ENCODE data around the gene VPS9D1.
"Not testable (repeated sequence)": the region's sequence is repeated elsewhere in the genome, so short reads cannot be mapped to it uniquely, and the experiment has no call there.

VPS9D1 gene

DNA sequence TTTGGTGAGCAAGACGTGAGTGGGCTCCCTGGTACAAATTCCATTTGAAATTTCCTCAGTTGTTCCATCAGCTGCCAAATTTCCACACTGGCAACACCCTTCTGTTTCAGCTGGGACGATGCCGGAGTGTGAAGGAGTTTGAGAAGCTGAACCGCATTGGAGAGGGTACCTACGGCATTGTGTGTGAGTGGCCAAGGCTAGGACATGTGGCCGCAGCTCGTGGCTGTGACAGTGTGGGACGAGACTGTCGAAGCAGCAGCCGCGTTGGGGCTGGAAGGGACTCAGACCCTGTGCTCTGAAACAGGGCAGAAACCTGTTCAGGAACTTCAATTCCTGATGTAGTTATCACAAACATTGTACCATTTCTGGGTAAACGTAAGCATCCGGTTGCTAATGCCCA lies 31.6 kb downstream of the VPS9D1 start:
- no peaks in the 10 kb centered on the region for H3K27me3 ChIP-seq (ENCODE audit: low read depth, low read length)
- peaks cover 0 to 9% of the 10 kb centered on the region in 2 donors for H3K4me1 ChIP-seq (ENCODE audit: control insufficient read depth in 1 of 2, insufficient read depth in 2 of 2, low read length in 2 of 2)
- peaks cover 22 to 35% of the 10 kb centered on the region in 2 donors for H3K36me3 ChIP-seq (ENCODE audit: control insufficient read depth in 1 of 2, insufficient read depth in 2 of 2, low read length in 2 of 2)
- no peaks in the 10 kb centered on the region for H3K9me3 ChIP-seq (ENCODE audit: control insufficient read depth in 1 of 2, low read length in 2 of 2)
- H3K27ac ChIP-seq (ENCODE audit: low read length), result no peak overlapping the region
- no peak overlapping the region for H3K4me3 ChIP-seq (ENCODE audit: low read depth in 1 of 2, low read length in 2 of 2)

DNA sequence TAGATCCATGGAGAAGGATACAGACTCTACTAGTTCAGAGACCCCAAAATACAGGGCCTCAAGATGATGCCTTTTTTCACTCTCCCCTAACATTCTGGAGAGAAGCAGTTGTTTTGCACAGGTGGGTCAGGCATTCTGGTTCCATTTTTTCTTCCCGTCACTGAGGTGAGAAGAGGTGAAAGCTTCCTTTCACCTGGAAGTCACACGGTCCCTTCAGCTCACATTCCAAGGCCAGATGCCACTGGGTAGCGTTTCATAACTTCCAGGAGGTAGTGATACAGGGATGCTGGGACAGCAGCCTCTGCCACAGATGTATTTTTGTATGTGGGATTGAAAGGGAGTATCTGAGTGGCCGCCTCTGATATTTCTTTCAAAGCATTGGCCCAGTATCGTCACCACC lies 32.3 kb downstream of the VPS9D1 start:
- Histone ChIP-seq H3K4me3 (ENCODE audit: low read depth in 1 of 2, low read length in 2 of 2) (no peak overlapping the region), H3K4me1 (ENCODE audit: control insufficient read depth in 1 of 2, insufficient read depth in 2 of 2, low read length in 2 of 2) (peaks cover 0 to 9% of the 10 kb centered on the region in 2 donors), H3K36me3 (ENCODE audit: control insufficient read depth in 1 of 2, insufficient read depth in 2 of 2, low read length in 2 of 2) (peaks cover 19 to 28% of the 10 kb centered on the region in 2 donors), H3K27ac (ENCODE audit: low read length) (no peak overlapping the region), H3K27me3 (ENCODE audit: low read depth, low read length) (no peaks in the 10 kb centered on the region), H3K9me3 (ENCODE audit: control insufficient read depth in 1 of 2, low read length in 2 of 2) (no peaks in the 10 kb centered on the region)

DNA sequence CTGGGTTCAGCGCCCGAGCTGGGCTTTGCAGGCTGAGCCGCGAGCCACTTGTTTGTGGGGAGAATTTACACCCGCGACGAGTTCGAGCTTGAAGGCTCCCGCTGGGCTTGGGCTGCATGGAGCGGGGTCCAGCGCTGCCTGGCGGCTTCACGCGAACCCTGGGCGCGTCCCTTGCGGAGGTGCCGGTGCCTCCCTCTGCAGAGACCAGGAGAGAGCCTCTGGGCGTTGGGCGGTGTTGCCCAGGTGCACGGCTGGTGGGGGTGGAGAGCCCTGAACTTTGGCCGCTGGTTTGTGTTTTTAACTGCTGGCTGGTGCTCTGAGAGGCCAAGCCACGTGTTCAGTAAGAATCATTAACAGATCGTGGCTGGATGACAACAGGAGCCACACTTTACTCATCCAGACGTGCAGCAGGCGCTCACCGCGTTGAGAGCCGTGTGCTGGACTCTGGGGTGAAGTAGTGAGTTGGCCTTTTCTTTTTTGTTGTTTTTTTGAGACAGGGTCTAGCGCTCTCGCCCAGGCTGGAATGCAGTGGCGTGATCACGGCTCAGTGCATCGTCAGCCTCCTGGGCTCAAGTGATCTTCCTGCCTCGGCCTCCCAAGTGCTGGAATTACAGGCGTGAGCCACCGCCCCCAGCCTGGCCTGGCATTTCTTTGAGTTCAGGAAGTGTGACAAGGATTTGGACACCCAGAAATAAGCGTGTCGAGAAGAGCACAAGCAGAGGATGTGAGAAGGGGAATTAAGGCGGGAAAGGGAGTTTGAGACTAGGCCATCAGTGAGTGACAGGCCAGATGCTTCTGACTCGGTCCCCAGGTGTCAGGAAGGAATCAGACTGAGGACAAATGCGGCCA lies 33.4 kb downstream of the VPS9D1 start:
- peak overlapping the region; percentile 39 for H3K27ac ChIP-seq (ENCODE audit: low read length)
- peak overlapping the region; percentile 73 to 84 for H3K4me3 ChIP-seq (ENCODE audit: low read depth in 1 of 2, low read length in 2 of 2)
- H3K27me3 ChIP-seq (ENCODE audit: low read depth, low read length), result no peaks in the 10 kb centered on the region
- H3K36me3 ChIP-seq (ENCODE audit: control insufficient read depth in 1 of 2, insufficient read depth in 2 of 2, low read length in 2 of 2), result peaks cover 15 to 19% of the 10 kb centered on the region in 2 donors
- H3K9me3 ChIP-seq (ENCODE audit: control insufficient read depth in 1 of 2, low read length in 2 of 2), result no peaks in the 10 kb centered on the region
- H3K4me1 ChIP-seq (ENCODE audit: control insufficient read depth in 1 of 2, insufficient read depth in 2 of 2, low read length in 2 of 2), result peaks cover 0 to 9% of the 10 kb centered on the region in 2 donors

DNA sequence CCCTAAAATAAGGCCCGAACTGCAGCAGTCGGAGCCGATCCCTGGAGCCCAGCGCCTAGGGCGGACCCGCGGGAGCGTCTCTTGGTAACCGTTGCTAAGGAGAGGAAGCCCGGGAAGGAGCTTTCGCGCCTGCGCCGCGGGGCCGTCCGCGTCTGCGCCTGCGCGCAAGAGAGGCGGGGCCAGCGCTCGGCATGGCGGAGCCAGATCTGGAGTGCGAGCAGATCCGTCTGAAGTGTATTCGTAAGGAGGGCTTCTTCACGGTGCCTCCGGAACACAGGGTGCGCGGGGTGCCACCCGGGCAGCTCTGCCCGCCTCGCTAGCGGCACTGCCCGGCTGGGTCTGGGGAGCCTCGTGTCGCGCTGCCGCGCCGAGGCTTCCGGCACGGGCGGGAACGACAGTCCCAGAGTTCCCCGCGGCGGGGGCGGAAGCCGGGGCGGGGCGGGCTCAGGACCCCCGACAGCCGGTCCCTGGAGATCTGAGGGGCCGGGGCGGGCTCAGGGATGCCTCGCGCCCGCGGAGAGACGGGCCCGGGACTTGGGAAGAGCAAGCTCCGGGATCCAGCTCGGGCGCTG lies 34.1 kb downstream of the VPS9D1 start, which contains the start of gene CDK10:
Gene CDK10, plus strand, starts transcription at position 170 of the 572 bp plus-strand sequence. Its CDS starts 22 bp downstream, at position 192.
- peaks cover 12 to 14% of the 10 kb centered on the region in 2 donors for H3K36me3 ChIP-seq (ENCODE audit: control insufficient read depth in 1 of 2, insufficient read depth in 2 of 2, low read length in 2 of 2)
- peak within 1 kb of the TSS; percentile 73 to 84 for H3K4me3 ChIP-seq (ENCODE audit: low read depth in 1 of 2, low read length in 2 of 2)
- no peaks in the 10 kb centered on the region for H3K27me3 ChIP-seq (ENCODE audit: low read depth, low read length)
- H3K4me1 ChIP-seq (ENCODE audit: control insufficient read depth in 1 of 2, insufficient read depth in 2 of 2, low read length in 2 of 2), result peaks cover 0 to 9% of the 10 kb centered on the region in 2 donors
- H3K27ac ChIP-seq (ENCODE audit: low read length), result peak within 1 kb of the TSS; percentile 39
- no peaks in the 10 kb centered on the region for H3K9me3 ChIP-seq (ENCODE audit: control insufficient read depth in 1 of 2, low read length in 2 of 2)

DNA sequence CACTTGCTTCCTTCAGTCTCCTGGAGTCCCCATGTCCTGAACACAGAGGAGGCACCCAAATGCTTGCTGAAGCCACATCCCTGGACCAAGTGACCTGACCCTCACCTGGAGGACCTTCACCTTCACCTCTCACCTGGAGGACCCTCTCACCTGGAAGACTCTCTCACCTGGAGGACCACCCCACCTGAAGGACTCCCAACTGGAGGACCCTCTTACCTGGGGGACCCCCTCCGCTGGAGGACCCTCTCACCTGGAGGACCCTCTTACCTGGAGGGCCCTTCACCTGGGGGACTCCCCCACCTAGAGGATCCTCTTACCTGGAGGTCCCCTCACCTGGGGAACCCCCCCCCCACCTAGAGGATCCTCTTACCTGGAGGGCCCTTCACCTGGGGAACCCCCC lies 34.8 kb downstream of the VPS9D1 start:
- Histone ChIP-seq H3K4me1 (ENCODE audit: control insufficient read depth in 1 of 2, insufficient read depth in 2 of 2, low read length in 2 of 2) (peaks cover 0 to 9% of the 10 kb centered on the region in 2 donors), H3K27ac (ENCODE audit: low read length) (no peak overlapping the region), H3K36me3 (ENCODE audit: control insufficient read depth in 1 of 2, insufficient read depth in 2 of 2, low read length in 2 of 2) (peaks cover 5 to 11% of the 10 kb centered on the region in 2 donors), H3K27me3 (ENCODE audit: low read depth, low read length) (no peaks in the 10 kb centered on the region), H3K9me3 (ENCODE audit: control insufficient read depth in 1 of 2, low read length in 2 of 2) (no peaks in the 10 kb centered on the region), H3K4me3 (ENCODE audit: low read depth in 1 of 2, low read length in 2 of 2) (peak overlapping the region in 1 of 2 donors; percentile 84)

DNA sequence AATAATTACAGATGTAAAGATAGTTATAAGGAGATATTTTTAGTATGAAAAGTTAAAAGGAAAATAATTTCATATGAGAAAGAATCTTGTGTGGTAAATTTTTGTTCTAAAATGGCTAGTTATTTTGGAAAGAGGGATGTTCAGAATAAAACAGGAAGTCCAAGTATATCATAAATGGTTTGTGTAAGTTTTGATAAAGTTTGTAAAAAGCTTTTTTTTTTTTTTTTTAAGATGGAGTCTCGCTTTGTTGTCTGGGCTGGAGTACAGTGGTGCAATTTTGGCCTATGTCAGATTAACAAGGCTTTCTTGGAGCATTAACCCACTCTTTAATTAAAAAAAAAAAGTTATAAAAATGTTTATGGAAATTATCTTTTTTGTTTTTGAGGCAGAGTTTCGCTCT lies 42.4 kb downstream of the VPS9D1 start:
- Histone ChIP-seq H3K27ac (ENCODE audit: low read length) (no peak overlapping the region), H3K9me3 (ENCODE audit: control insufficient read depth in 1 of 2, low read length in 2 of 2) (no peaks in the 10 kb centered on the region), H3K4me1 (ENCODE audit: control insufficient read depth in 1 of 2, insufficient read depth in 2 of 2, low read length in 2 of 2) (no peaks in the 10 kb centered on the region), H3K36me3 (ENCODE audit: control insufficient read depth in 1 of 2, insufficient read depth in 2 of 2, low read length in 2 of 2) (no peaks in the 10 kb centered on the region), H3K27me3 (ENCODE audit: low read depth, low read length) (no peaks in the 10 kb centered on the region), H3K4me3 (ENCODE audit: low read depth in 1 of 2, low read length in 2 of 2) (no peak overlapping the region)

DNA sequence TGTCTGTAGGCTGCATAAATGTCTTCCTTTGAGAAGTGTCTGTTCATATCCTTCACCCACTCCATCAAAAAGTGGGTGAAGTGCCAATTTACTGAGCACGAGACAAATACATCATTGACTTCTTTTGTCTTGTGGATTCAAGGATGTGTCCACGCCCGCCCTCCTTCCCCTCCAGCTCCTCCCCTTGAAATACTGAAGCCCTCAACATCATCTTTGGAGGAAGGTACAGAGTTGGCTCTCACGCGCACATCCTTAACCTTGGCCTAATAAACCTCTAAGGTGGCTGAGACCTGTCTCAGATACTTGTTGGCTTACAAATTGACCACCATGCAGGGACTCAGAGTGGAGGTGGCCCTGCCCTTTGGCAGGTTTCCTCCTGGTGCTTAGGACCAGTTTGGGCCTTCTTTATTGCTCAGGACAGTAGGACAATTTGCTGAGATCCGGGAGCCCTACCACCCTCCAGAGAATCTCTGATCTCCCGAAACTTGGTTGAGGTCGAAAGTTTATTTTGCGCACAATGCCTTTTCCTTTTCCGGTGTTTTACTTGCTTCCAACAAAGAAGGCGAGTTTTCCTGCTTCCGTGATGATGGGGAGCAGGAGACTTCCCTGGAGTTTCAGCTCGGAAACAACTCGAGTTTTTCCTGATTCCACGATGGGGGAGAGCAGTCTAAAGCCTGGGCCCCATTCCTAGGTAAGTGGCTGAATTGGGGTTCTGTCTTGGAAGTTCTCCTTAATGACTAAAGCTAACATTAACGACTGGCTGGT lies 48.3 kb downstream of the VPS9D1 start:
- Histone ChIP-seq H3K27ac (ENCODE audit: low read length) (no peak overlapping the region), H3K4me1 (ENCODE audit: control insufficient read depth in 1 of 2, insufficient read depth in 2 of 2, low read length in 2 of 2) (no peaks in the 10 kb centered on the region), H3K9me3 (ENCODE audit: control insufficient read depth in 1 of 2, low read length in 2 of 2) (no peaks in the 10 kb centered on the region), H3K36me3 (ENCODE audit: control insufficient read depth in 1 of 2, insufficient read depth in 2 of 2, low read length in 2 of 2) (no peaks in the 10 kb centered on the region), H3K4me3 (ENCODE audit: low read depth in 1 of 2, low read length in 2 of 2) (no peak overlapping the region), H3K27me3 (ENCODE audit: low read depth, low read length) (no peaks in the 10 kb centered on the region)

DNA sequence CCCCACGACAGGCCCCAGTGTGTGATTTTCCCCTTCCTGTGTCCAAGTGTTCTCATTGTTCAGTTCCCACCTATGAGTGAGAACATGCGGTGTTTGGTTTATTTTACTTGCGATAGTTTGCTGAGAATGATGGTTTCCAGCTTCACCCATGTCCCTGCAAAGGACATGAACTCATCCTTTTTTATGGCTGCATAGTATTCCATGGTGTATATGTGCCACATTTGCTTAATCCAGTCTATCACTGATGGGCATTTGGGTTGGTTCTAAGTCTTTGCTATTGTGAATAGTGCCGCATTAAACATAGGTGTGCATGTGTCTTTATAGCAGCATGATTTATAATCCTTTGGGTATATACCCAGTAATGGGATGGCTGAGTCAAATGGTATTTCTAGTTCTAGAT lies 49.1 kb downstream of the VPS9D1 start:
- not testable (repeated sequence) for H3K27ac ChIP-seq (ENCODE audit: low read length); H3K9me3 ChIP-seq (ENCODE audit: control insufficient read depth in 1 of 2, low read length in 2 of 2)

DNA sequence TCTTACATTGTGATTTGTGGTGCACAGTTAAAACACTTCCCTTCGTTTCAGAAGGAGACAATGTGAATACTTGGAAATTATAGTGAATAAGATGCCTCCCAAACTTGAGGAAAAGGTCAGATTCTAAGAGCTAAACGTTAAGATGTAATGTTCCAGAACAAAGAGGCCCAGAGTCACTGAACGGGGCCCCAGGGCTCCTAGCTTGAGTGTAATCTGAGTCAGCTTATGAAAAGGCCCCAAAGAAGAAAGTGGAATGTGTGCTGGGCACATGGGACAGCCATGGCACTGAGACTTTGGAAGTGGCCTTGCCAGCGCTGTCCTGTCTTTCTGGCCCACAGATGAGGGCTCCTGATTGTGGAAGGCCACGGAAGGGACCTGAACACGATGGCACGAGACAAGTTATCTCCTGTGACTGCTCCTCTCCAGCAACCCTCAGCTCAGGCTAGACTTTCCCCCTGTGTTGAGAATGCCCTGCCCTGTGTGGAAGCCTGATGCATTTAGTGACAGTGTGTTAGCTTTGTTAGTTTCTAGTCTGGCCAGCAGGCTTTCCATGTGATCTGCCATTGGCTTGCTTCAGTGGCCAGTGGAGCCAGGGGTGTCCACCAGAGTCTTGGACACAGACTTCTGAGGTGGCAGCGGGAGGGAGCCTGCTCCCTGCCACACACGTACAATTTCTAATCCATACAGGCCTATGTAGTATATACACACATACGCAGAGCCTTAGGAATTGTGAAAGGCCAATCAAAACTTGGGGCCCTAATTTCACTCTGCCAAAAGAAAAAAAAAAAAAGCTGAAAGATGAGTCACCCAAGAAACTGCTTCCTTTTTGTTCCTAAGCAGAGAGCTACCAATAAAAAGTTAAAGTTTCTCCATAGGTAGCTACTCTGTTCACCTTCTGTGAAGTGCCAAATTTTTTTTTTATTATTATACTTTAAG lies 49.9 kb downstream of the VPS9D1 start:
- H3K4me3 ChIP-seq (ENCODE audit: low read depth in 1 of 2, low read length in 2 of 2), result no peak overlapping the region
- no peak overlapping the region for H3K27ac ChIP-seq (ENCODE audit: low read length)
- no peaks in the 10 kb centered on the region for H3K9me3 ChIP-seq (ENCODE audit: control insufficient read depth in 1 of 2, low read length in 2 of 2)

More for the DNA sequence above, 49.1 kb downstream of the VPS9D1 start:
- H3K27me3 ChIP-seq (ENCODE audit: low read depth, low read length); H3K4me3 ChIP-seq (ENCODE audit: low read depth in 1 of 2, low read length in 2 of 2); H3K4me1 ChIP-seq (ENCODE audit: control insufficient read depth in 1 of 2, insufficient read depth in 2 of 2, low read length in 2 of 2); H3K36me3 ChIP-seq (ENCODE audit: control insufficient read depth in 1 of 2, insufficient read depth in 2 of 2, low read length in 2 of 2): not testable (repeated sequence)

DNA sequence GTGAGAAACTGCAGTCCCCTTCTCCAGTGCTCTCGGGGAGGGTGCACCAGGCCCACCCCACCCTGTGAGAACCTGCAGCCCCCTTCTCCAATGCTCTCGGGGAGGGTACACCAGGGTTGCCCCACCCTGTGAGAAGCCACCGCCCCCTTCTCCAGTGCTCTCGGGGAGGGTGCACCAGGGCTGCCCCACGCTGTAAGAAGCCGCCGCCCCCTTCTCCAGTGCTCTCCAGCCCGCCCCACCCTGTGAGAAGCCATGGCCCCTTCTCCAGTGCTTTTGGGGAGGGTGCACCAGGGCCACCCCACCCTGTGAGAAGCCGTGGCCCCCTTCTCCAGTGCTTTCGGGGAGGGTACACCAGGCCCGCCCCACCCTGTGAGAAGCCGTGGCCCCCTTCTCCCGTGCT lies 50.9 kb downstream of the VPS9D1 start:
- Histone ChIP-seq H3K4me1 (ENCODE audit: control insufficient read depth in 1 of 2, insufficient read depth in 2 of 2, low read length in 2 of 2) (no peaks in the 10 kb centered on the region), H3K36me3 (ENCODE audit: control insufficient read depth in 1 of 2, insufficient read depth in 2 of 2, low read length in 2 of 2) (no peaks in the 10 kb centered on the region), H3K27ac (ENCODE audit: low read length) (no peak overlapping the region), H3K4me3 (ENCODE audit: low read depth in 1 of 2, low read length in 2 of 2) (no peak overlapping the region), H3K27me3 (ENCODE audit: low read depth, low read length) (no peaks in the 10 kb centered on the region), H3K9me3 (ENCODE audit: control insufficient read depth in 1 of 2, low read length in 2 of 2) (no peaks in the 10 kb centered on the region)

More for the DNA sequence above, 49.9 kb downstream of the VPS9D1 start:
- no peaks in the 10 kb centered on the region for H3K4me1 ChIP-seq (ENCODE audit: control insufficient read depth in 1 of 2, insufficient read depth in 2 of 2, low read length in 2 of 2)
- no peaks in the 10 kb centered on the region for H3K27me3 ChIP-seq (ENCODE audit: low read depth, low read length)
- H3K36me3 ChIP-seq (ENCODE audit: control insufficient read depth in 1 of 2, insufficient read depth in 2 of 2, low read length in 2 of 2), result no peaks in the 10 kb centered on the region

Data from muscle layer of duodenum (tissue), 2 donors.